ENCODE measurements around the gene TC2N.

DNA sequence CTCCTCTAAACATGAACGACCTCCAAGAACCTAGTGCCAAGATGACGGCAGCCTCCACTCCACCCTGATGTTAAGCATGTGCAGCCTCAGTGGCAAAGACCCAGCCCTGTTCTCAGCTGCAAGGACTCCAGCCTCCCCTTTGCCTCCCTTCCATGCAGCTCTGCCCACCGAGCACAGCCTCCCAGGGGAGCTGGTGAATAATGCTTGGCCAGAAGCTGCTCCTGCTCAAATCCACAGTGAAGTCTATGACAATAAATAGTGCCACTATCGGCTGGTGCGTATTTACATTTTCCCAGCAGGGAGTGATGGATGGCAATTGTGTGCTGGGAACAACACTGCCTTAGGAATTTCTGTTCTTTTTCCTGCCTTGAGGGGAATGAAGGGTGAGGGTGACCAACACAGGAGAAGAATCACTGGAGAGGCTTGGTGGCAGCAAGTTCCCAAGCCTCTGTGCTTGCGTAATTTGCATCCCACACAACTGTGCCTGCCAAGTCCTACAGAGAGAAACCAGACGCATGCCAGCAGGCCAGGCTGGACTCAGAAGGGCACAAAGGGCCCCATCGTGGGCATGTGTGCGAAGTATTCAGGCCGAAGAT is 29.9 kb upstream of the TC2N start:
- TF ChIP-seq, protein P1, sequence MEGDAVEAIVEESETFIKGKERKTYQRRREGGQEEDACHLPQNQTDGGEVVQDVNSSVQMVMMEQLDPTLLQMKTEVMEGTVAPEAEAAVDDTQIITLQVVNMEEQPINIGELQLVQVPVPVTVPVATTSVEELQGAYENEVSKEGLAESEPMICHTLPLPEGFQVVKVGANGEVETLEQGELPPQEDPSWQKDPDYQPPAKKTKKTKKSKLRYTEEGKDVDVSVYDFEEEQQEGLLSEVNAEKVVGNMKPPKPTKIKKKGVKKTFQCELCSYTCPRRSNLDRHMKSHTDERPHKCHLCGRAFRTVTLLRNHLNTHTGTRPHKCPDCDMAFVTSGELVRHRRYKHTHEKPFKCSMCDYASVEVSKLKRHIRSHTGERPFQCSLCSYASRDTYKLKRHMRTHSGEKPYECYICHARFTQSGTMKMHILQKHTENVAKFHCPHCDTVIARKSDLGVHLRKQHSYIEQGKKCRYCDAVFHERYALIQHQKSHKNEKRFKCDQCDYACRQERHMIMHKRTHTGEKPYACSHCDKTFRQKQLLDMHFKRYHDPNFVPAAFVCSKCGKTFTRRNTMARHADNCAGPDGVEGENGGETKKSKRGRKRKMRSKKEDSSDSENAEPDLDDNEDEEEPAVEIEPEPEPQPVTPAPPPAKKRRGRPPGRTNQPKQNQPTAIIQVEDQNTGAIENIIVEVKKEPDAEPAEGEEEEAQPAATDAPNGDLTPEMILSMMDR (conservative IDR thresholded peaks at IDR 0.05), result no peak
- no peak for TF ChIP-seq EZH2 (IDR thresholded peaks at IDR 0.05; ENCODE audit: low read depth)
